Suprapubic skin (tissue), 4 donors: ENCODE data around the gene CCDC88A. TPM values are rescaled to one million over a fixed set of nuclear protein-coding genes. Genes with fewer than 3 reads are reported as not detected.
"Not testable (repeated sequence)": the region's sequence is repeated elsewhere in the genome, so short reads cannot be mapped to it uniquely, and the experiment has no call there.

Experiments
- DNase-seq, 2 donors: peaks; one replicate each; pipeline ENCODE4 v3.0.0-alpha.2; 2019; ENCODE audit warnings: low spot score in 2 of 2
- H3K27ac ChIP-seq: fragments of 200-600 bp; sonication (generic); one replicate; pipeline ENCODE4 v1.5.1; 2019
- H3K27me3 ChIP-seq: fragments of 200-600 bp; sonication (generic); one replicate; pipeline ENCODE4 v1.5.1; 2019
- H3K36me3 ChIP-seq: fragments of 200-600 bp; sonication (generic); one replicate; pipeline ENCODE4 v1.5.1; 2019
- H3K4me1 ChIP-seq: fragments of 200-600 bp; sonication (generic); one replicate; pipeline ENCODE4 v1.5.1; 2019
- H3K4me3 ChIP-seq: fragments of 200-600 bp; sonication (generic); one replicate; pipeline ENCODE4 v1.5.1; 2019; ENCODE audit warnings: mild to moderate bottlenecking
- H3K9me3 ChIP-seq: fragments of 200-600 bp; sonication (generic); one replicate; pipeline ENCODE4 v1.5.1; 2019
- CTCF ChIP-seq, 2 donors: fragments of 200-600 bp in 1 of 2; fragments of 450-650 bp in 1 of 2; sonication (generic) in 1 of 2; IDR thresholded peaks; one replicate each; pipeline ENCODE4 v1.5.1; 2016 to 2019; ENCODE audit warnings: antibody characterized with exemption in 2 of 2, mild to moderate bottlenecking in 1 of 2, moderate library complexity in 1 of 2
- EP300 ChIP-seq: sonication (generic); formaldehyde crosslinking; IDR thresholded peaks from one replicate; pipeline ENCODE4 v1.6.1; 2017; ENCODE audit warnings: antibody characterized with exemption
- POLR2A ChIP-seq, 2 donors: fragments of 450-650 bp; IDR thresholded peaks; one replicate each; pipeline ENCODE4 v1.6.1; 2017; ENCODE audit warnings: antibody characterized with exemption in 2 of 2, mild to moderate bottlenecking in 2 of 2, moderate library complexity in 2 of 2
- POLR2AphosphoS5 ChIP-seq, 3 donors: sonication (generic); formaldehyde crosslinking; IDR thresholded peaks; one replicate each; pipeline ENCODE4 v1.6.1; 2017; ENCODE audit warnings: antibody characterized with exemption in 3 of 3
- WGBS: methylation state at CpG from one replicate; pipeline ENCODE4 v1.1.5; 2018; 5-methylcytosine and 5-hydroxymethylcytosine counted together
- total RNA-seq, 4 donors: library from RNA; depleted of rRNA; stranded (reverse); fragments of >200 nt; gene quantifications; one replicate each; pipeline ENCODE4 v1.1.0, GENCODE V29; 2016

Gene CCDC88A
- total RNA-seq, 4 donors from 2014 or later = 9.0 to 25.8 (median 18.2) TPM

DNA sequence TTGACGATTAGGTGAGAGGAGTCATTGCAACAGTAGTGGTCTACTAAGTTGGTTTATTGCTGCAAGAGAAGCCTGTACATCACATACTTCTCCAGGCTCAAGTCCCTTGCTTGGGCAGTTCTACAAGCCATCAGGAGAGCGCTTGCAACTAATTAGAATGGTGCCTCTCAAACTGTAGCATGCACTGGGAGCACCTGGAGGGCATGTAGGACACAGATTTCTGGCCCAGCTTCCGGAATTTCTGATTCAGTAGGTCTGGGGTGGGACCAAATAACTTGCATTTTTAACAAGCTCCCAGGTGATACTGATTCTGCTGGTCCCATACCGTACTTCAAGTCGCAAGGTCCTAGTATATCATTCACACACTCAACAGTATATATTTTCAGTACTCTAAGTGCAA is 34.5 kb upstream of the CCDC88A start:
- WGBS = 75% methylated on average over 5 of the region's 5 CpGs
- Histone ChIP-seq H3K4me3 (no peak overlapping the region), H3K9me3 (no peaks in the 10 kb centered on the region), H3K27ac (no peak overlapping the region), H3K27me3 (no peaks in the 10 kb centered on the region), H3K4me1 (no peaks in the 10 kb centered on the region), H3K36me3 (no peaks in the 10 kb centered on the region)
- TF ChIP-seq CTCF (IDR thresholded peaks at IDR 0.05) (no peak), EP300 (no peak), POLR2AphosphoS5 (IDR thresholded peaks at IDR 0.05) (no peak), POLR2A (IDR thresholded peaks at IDR 0.05) (no peak)
- no peak for DNase-seq

DNA sequence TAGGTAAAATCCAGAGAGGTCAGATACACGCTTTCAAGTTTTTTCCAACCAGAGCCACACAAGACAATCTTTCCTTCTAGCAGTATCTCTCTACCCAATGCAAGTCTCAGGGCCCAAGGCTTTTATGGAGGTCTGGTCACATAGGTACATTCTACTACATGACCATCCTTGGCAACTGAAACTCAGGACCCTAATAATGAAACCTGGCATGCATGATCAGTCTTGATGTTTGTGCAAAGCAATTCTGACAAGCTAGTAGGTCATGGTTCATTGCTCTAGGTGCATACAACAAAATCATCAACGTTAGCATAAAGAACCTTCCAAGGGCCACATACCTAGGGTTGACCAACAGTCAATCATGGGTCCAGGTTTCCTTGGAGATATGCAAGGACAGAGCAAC is 33.2 kb upstream of the CCDC88A start:
- Histone ChIP-seq H3K9me3 (no peaks in the 10 kb centered on the region), H3K27ac (no peak overlapping the region), H3K36me3 (no peaks in the 10 kb centered on the region), H3K4me3 (no peak overlapping the region), H3K4me1 (no peaks in the 10 kb centered on the region), H3K27me3 (no peaks in the 10 kb centered on the region)
- TF ChIP-seq EP300 = no peak
- DNase-seq = no peak
- 85% methylated on average over 2 of the region's 2 CpGs for WGBS

DNA sequence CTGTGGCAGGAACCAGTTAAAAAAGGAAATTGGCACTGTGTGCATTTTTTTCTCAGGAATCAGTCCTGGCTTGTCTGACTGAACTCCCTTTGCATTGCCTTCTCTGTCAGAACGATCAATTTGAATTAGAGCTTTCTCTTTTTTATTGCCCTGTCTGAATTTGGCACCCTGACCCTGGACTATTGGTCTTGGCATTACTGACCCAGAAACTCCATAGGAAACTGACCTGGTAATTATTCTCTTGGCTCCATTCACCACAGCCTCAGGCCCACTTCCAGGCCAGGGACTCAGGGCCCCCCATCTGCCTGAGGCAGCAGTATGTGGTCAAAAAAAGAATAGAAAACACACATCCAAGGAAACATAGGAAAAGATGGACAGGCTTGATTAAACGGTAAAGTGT is 32.0 kb upstream of the CCDC88A start:
- H3K36me3 ChIP-seq = no peaks in the 10 kb centered on the region
- TF ChIP-seq EP300 (no peak), CTCF (IDR thresholded peaks at IDR 0.05) (no peak), POLR2A (IDR thresholded peaks at IDR 0.05) (no peak), POLR2AphosphoS5 (IDR thresholded peaks at IDR 0.05) (no peak)
- DNase-seq = no peak
- H3K27me3 ChIP-seq = no peaks in the 10 kb centered on the region
- no peak overlapping the region for H3K4me3 ChIP-seq
- WGBS = 37% methylated on average over 2 of the region's 2 CpGs
- no peaks in the 10 kb centered on the region for H3K9me3 ChIP-seq
- no peak overlapping the region for H3K27ac ChIP-seq
- H3K4me1 ChIP-seq = no peaks in the 10 kb centered on the region

- not testable (repeated sequence) for H3K27me3 ChIP-seq
Observed at GRCh38 chr2:55450014-55450413, 30.4 kb upstream of the CCDC88A start.

DNA sequence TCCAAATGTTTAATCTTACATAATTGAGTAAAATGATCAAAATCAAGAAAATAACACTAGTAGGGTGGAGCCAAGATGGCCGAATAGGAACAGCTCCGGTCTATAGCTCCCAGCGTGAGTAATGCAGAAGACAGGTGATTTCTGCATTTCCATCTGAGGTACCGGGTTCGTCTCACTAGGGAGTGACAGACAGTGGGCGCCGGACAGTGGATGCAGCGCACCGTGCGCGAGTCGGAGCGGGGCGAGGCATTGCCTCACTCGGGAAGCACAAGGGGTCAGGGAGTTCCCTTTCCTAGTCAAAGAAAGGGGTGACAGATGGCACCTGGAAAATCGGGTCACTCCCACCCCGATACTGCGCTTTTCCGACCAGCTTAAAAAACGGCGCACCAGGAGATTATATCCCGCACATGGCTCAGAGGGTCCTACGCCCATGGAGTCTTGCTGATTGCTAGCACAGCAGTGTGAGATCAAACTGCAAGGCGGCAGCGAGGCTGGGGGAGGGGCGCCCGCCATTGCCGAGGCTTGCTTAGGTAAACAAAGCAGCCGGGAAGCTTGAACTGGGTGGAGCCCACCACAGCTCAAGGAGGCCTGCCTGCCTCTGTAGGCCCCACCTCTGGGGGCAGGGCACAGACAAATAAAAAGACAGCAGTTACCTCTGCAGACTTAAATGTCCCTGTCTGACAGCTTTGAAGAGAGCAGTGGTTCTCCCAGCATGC is 22.5 kb upstream of the CCDC88A start:
- not testable (repeated sequence) for H3K27ac ChIP-seq, H3K4me1 ChIP-seq, H3K27me3 ChIP-seq, H3K4me3 ChIP-seq, H3K36me3 ChIP-seq, H3K9me3 ChIP-seq, DNase-seq
- 93% methylated on average over 23 of the region's 29 CpGs for WGBS

More at GRCh38 chr2:55450014-55450413, 30.4 kb upstream of the CCDC88A start:
- H3K27ac ChIP-seq, H3K9me3 ChIP-seq, DNase-seq, H3K4me1 ChIP-seq, H3K36me3 ChIP-seq, H3K4me3 ChIP-seq: not testable (repeated sequence)
- 98% methylated on average over 3 of the region's 3 CpGs for WGBS

GRCh38 chr2:55441280-55441892 is 21.7 kb upstream of the CCDC88A start:
- 82% methylated on average over 4 of the region's 4 CpGs for WGBS
- H3K27ac ChIP-seq = no peak overlapping the region
- TF ChIP-seq EP300 = no peak
- TF ChIP-seq POLR2AphosphoS5 (IDR thresholded peaks at IDR 0.05) = no peak
- no peak for TF ChIP-seq CTCF (IDR thresholded peaks at IDR 0.05)
- no peak for TF ChIP-seq POLR2A (IDR thresholded peaks at IDR 0.05)

DNA sequence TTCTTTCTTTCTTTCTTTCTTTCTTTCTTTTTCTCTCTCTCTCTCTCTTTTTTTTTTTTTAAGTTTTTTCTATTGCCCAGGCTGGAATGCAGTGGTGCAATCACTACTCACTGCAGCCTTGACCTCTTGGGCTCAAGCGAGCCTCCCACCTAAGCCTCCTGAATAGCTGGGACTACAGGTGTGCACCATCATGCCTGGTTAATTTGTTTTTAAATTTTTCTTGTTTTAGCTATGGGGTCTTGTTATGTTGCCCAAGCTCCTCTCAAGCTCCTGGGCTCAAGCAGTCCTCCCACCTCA is 19.4 kb upstream of the CCDC88A start:
- no peaks in the 10 kb centered on the region for H3K27me3 ChIP-seq
- TF ChIP-seq POLR2AphosphoS5 (IDR thresholded peaks at IDR 0.05) (no peak), POLR2A (IDR thresholded peaks at IDR 0.05) (no peak), EP300 (no peak), CTCF (IDR thresholded peaks at IDR 0.05) (no peak)
- H3K36me3 ChIP-seq = no peaks in the 10 kb centered on the region
- no peak for DNase-seq
- H3K4me1 ChIP-seq = no peaks in the 10 kb centered on the region
- H3K4me3 ChIP-seq = no peak overlapping the region
- H3K27ac ChIP-seq = no peak overlapping the region
- no peaks in the 10 kb centered on the region for H3K9me3 ChIP-seq
- WGBS = 100% methylated on average over 1 of the region's 1 CpG

More at GRCh38 chr2:55441280-55441892, 21.7 kb upstream of the CCDC88A start:
- Histone ChIP-seq H3K27me3 (no peaks in the 10 kb centered on the region), H3K4me1 (no peaks in the 10 kb centered on the region), H3K4me3 (no peak overlapping the region), H3K9me3 (no peaks in the 10 kb centered on the region), H3K36me3 (no peaks in the 10 kb centered on the region)
- no peak for DNase-seq
